Measurements from ENCODE around the gene SLC7A4.

Gene SLC7A4

GRCh38 chr22:20979940-20980453 is 52.4 kb downstream of the SLC7A4 start:
- TF ChIP-seq CTCF (IDR thresholded peaks at IDR 0.05), result no peak
- peaks cover 47% of the 10 kb centered on the region for H3K4me1 Mint-ChIP-seq
- peaks cover 8% of the 10 kb centered on the region for H3K36me3 Mint-ChIP-seq (ENCODE audit: low read depth)
- no peak overlapping the region for H3K27ac Mint-ChIP-seq
- peaks cover 38% of the 10 kb centered on the region for H3K27me3 Mint-ChIP-seq (ENCODE audit: low read depth, poor library complexity)
- peak overlapping the region; percentile 74 for H3K4me3 Mint-ChIP-seq
- peaks cover 9% of the 10 kb centered on the region for H3K9me3 Mint-ChIP-seq
- no peak for DNase-seq

- no peak overlapping the region for H3K27ac Mint-ChIP-seq
- peaks cover 47% of the 10 kb centered on the region for H3K4me1 Mint-ChIP-seq
- TF ChIP-seq CTCF (IDR thresholded peaks at IDR 0.05), result no peak
- peak overlapping the region; percentile 74 for H3K4me3 Mint-ChIP-seq
- peak; percentile 69 for DNase-seq
- H3K36me3 Mint-ChIP-seq (ENCODE audit: low read depth), result peaks cover 7% of the 10 kb centered on the region
- peaks cover 9% of the 10 kb centered on the region for H3K9me3 Mint-ChIP-seq
- H3K27me3 Mint-ChIP-seq (ENCODE audit: low read depth, poor library complexity), result peaks cover 41% of the 10 kb centered on the region
Measured at GRCh38 chr22:20979243-20979809, 53.0 kb downstream of the SLC7A4 start.

Measured in nephron progenitor cell (in vitro differentiated cells).